SU-DHL-6 (cell line): ENCODE measurements around the gene DET1.

Source experiments
- EZH2phosphoT487 ChIP-seq: fragments of 200-600 bp; sonication (generic), shearing (Covaris generic); conservative IDR thresholded peaks from 2 replicates; pipeline ENCODE4 v1.6.1; 2018; ENCODE audit warnings: mild to moderate bottlenecking, antibody characterized with exemption, low read length, moderate library complexity, mixed read lengths
- TF ChIP-seq, protein P1 (sequence below): fragments of 200-600 bp; sonication (generic); IDR thresholded peaks from one replicate; pipeline ENCODE4 v1.5.1; 2017; ENCODE audit warnings: antibody characterized with exemption, mild to moderate bottlenecking, low read length, moderate library complexity; ENCODE audit not compliant: insufficient read depth, poor library complexity, severe bottlenecking

DNA sequence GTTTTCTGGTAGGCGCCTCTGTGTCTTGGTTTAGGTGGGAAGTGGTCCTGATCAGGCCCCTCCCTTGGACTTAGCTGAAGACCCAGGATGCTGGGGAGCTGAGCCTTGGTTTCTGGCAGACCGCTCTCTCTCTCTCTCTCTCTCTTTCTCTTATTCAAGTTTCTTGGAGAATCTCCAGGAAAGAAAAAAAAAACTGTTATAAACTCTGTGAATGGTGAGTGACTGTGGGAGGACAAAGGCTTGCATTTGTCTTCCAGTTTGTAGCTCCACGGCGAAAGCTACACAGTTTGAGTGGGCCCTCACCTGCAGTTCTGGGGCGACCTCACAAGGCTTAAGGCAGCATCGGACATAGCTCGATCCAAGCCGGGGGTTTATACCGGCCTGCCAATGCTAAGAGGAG, 7.5 kb downstream of the DET1 start:
- no peak for TF ChIP-seq EZH2phosphoT487
- TF ChIP-seq, protein P1, sequence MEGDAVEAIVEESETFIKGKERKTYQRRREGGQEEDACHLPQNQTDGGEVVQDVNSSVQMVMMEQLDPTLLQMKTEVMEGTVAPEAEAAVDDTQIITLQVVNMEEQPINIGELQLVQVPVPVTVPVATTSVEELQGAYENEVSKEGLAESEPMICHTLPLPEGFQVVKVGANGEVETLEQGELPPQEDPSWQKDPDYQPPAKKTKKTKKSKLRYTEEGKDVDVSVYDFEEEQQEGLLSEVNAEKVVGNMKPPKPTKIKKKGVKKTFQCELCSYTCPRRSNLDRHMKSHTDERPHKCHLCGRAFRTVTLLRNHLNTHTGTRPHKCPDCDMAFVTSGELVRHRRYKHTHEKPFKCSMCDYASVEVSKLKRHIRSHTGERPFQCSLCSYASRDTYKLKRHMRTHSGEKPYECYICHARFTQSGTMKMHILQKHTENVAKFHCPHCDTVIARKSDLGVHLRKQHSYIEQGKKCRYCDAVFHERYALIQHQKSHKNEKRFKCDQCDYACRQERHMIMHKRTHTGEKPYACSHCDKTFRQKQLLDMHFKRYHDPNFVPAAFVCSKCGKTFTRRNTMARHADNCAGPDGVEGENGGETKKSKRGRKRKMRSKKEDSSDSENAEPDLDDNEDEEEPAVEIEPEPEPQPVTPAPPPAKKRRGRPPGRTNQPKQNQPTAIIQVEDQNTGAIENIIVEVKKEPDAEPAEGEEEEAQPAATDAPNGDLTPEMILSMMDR = no peak
